ENCODE measurements around the gene IL32.

IL32 gene

GRCh38 chr16:3056336-3057180 lies 8.9 kb upstream of the IL32 start:
- POLR2A ChIA-PET: interaction anchor here (0.6 to 1.1 kb wide), 4 partner anchors 9 to 78 kb away, joined by 3 to 9 read pairs (median 3); partner anchors contain the start of genes HCFC1R1, IL32 and ZNF213
- no peak for TF ChIP-seq ZNF704 (tag by site-specific recombination; IDR thresholded peaks at IDR 0.05)
- TF ChIP-seq ZNF133 (tag by site-specific recombination; IDR thresholded peaks at IDR 0.05): no peak
- TF ChIP-seq ZNF211 (tag by site-specific recombination; IDR thresholded peaks at IDR 0.05; ENCODE audit: low read depth): no peak
- TF ChIP-seq ZNF292 (tag by site-specific recombination; IDR thresholded peaks at IDR 0.05; ENCODE audit: borderline replicate concordance, low read depth): no peak
- no peak for TF ChIP-seq ZNF391 (tag by site-specific recombination; IDR thresholded peaks at IDR 0.05; ENCODE audit: borderline replicate concordance, low read depth)
- TF ChIP-seq, protein P1, sequence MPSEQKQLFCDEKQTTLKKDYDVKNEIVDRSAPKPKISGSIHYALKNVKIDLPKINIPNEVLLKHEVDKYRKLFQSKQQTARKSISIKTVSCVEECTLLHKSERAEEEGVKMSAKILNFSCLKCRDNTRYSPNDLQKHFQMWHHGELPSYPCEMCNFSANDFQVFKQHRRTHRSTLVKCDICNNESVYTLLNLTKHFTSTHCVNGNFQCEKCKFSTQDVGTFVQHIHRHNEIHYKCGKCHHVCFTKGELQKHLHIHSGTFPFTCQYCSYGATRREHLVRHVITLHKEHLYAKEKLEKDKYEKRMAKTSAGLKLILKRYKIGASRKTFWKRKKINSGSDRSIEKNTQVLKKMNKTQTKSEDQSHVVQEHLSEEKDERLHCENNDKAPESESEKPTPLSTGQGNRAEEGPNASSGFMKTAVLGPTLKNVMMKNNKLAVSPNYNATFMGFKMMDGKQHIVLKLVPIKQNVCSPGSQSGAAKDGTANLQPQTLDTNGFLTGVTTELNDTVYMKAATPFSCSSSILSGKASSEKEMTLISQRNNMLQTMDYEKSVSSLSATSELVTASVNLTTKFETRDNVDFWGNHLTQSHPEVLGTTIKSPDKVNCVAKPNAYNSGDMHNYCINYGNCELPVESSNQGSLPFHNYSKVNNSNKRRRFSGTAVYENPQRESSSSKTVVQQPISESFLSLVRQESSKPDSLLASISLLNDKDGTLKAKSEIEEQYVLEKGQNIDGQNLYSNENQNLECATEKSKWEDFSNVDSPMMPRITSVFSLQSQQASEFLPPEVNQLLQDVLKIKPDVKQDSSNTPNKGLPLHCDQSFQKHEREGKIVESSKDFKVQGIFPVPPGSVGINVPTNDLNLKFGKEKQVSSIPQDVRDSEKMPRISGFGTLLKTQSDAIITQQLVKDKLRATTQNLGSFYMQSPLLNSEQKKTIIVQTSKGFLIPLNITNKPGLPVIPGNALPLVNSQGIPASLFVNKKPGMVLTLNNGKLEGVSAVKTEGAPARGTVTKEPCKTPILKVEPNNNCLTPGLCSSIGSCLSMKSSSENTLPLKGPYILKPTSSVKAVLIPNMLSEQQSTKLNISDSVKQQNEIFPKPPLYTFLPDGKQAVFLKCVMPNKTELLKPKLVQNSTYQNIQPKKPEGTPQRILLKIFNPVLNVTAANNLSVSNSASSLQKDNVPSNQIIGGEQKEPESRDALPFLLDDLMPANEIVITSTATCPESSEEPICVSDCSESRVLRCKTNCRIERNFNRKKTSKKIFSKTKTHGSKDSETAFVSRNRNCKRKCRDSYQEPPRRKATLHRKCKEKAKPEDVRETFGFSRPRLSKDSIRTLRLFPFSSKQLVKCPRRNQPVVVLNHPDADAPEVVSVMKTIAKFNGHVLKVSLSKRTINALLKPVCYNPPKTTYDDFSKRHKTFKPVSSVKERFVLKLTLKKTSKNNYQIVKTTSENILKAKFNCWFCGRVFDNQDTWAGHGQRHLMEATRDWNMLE (tag by site-specific recombination; conservative IDR thresholded peaks at IDR 0.05; ENCODE audit: low read depth): no peak
- TF ChIP-seq PRDM1 (tag by site-specific recombination; IDR thresholded peaks at IDR 0.05): peak; percentile 27; the same call in 1 of the 2 replicates
- TF ChIP-seq GLIS2 (tag by site-specific recombination; IDR thresholded peaks at IDR 0.05): no peak
- no peak for TF ChIP-seq ZNF311 (tag by site-specific recombination; IDR thresholded peaks at IDR 0.05; ENCODE audit: borderline replicate concordance)
- no peak for TF ChIP-seq BCL11A (tag by site-specific recombination; IDR thresholded peaks at IDR 0.05; ENCODE audit: low read depth)
- TF ChIP-seq EGR2 (tag by site-specific recombination; IDR thresholded peaks at IDR 0.05; ENCODE audit: low read depth): peak; percentile 11; the same call in 1 of the 2 replicates
- TF ChIP-seq ZNF843 (tag by site-specific recombination; IDR thresholded peaks at IDR 0.05): no peak
- TF ChIP-seq ZNF701 (tag by site-specific recombination; IDR thresholded peaks at IDR 0.05): no peak
- TF ChIP-seq ZNF2 (tag by site-specific recombination; IDR thresholded peaks at IDR 0.05): no peak
- no peak for TF ChIP-seq ZNF16 (tag by site-specific recombination; IDR thresholded peaks at IDR 0.05; ENCODE audit: low read depth)
- no peak for TF ChIP-seq ZNF174 (tag by site-specific recombination; IDR thresholded peaks at IDR 0.05)
- TF ChIP-seq, protein P2, sequence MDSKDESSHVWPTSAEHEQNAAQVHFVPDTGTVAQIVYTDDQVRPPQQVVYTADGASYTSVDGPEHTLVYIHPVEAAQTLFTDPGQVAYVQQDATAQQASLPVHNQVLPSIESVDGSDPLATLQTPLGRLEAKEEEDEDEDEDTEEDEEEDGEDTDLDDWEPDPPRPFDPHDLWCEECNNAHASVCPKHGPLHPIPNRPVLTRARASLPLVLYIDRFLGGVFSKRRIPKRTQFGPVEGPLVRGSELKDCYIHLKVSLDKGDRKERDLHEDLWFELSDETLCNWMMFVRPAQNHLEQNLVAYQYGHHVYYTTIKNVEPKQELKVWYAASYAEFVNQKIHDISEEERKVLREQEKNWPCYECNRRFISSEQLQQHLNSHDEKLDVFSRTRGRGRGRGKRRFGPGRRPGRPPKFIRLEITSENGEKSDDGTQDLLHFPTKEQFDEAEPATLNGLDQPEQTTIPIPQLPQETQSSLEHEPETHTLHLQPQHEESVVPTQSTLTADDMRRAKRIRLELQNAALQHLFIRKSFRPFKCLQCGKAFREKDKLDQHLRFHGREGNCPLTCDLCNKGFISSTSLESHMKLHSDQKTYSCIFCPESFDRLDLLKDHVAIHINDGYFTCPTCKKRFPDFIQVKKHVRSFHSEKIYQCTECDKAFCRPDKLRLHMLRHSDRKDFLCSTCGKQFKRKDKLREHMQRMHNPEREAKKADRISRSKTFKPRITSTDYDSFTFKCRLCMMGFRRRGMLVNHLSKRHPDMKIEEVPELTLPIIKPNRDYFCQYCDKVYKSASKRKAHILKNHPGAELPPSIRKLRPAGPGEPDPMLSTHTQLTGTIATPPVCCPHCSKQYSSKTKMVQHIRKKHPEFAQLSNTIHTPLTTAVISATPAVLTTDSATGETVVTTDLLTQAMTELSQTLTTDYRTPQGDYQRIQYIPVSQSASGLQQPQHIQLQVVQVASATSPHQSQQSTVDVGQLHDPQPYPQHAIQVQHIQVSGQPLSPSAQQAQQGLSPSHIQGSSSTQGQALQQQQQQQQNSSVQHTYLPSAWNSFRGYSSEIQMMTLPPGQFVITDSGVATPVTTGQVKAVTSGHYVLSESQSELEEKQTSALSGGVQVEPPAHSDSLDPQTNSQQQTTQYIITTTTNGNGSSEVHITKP (tag by site-specific recombination; IDR thresholded peaks at IDR 0.05): peak; percentile 39
- peaks cover 3% of the 10 kb centered on the region for H3K4me1 ChIP-seq (ENCODE audit: control insufficient read depth, insufficient read depth, low read length)
- no peak overlapping the region for H3K4me3 ChIP-seq (ENCODE audit: low read depth, low read length)
- H3K9me3 ChIP-seq (ENCODE audit: control insufficient read depth, insufficient read depth, low read depth, low read length): no peaks in the 10 kb centered on the region
- CTCF ChIA-PET: interaction anchor here (0.8 to 5.3 kb wide), 2 partner anchors 11 to 24 kb away, joined by 3 to 39 read pairs; no protein-coding TSS in a partner anchor
- H3K27ac ChIP-seq (ENCODE audit: extremely low read depth, low read depth, low read length): no peak overlapping the region
- peaks cover 0 to 21% of the 10 kb centered on the region in 2 experiments; a peak in 2 of 3 replicates for H3K36me3 ChIP-seq (ENCODE audit: control insufficient read depth in 2 of 2, insufficient read depth in 1 of 2, low read length in 2 of 2)

Measured in HEK293 (cell line).